ENCODE data around the gene UNK.
"Not testable (repeated sequence)": the region's sequence is repeated elsewhere in the genome, so short reads cannot be mapped to it uniquely, and the experiment has no call there.

UNK gene

DNA sequence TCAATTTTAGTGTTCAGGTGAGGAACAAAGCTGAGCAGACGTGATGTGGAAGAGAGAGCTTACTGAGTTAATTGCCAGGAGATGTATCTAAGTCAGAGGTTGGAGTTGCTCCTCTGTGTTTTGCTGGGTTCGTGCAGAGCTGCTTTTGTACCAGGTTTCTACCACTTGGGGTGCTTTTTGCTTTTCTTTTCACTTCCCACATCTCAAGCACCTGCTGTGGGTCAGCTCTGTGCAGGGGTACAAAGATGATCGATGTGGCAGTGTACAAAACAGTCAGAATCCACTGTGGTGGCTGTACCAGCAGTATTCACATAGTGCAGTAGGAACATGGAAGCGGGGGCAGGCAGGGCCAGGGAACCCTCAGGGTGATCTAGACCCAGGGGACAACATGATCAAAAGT, 14.8 kb downstream of the UNK start:
- no peak for DNase-seq (ENCODE audit: low read depth in 2 of 2)

DNA sequence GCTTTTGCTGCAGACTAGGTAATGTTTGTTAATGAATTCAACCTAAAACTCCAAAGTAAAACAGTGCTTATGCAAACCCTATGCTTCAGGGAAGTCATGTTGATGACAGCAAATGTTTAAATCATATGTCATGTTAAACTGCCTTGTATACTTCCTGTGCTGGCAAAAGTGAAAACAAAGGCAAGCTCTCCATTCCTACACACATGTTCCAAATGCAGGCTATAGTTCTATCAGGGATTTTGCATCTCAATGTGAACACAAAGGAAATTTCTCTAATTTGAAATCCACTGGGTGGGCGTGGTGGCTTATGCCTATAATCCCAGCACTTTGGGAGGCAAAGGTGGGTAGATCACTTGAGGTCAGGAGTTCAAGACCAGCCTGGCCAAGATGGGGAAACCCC, 19.3 kb downstream of the UNK start:
- DNase-seq (ENCODE audit: low read depth in 2 of 2) = no peak

DNA sequence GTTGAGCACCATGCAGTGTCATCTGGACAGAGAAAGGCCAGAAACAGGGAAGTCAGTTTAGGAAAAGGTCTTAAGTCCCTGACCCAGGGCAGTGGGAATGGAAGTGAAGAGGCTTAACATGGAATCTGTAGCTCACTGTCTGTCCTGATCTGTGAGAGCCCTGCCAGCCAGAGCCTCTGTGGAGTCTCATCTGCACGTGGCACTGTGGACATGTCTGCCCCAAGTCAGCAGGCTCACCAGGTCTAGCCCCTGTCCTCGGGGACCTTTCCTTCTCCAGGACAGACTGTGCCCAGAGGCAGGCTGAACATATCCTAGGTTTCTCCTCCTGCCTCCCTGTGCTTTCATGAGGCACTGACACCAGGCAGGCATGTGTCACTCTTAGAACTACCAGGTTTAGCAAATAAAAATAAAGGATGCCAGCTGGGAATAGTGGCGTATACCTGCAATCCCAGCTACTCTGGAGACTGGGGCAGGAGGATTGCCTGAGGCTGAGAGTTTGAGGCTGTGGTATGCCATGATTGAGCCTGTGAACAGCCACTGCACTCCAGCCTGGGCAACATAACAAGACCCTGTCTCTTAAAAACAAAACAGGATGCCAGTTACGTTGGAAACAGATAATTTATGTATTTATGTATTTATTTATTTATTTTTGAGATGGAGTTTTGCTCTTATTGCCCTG, 22.4 kb downstream of the UNK start:
- DNase-seq (ENCODE audit: low read depth in 2 of 2) = no peak

DNA sequence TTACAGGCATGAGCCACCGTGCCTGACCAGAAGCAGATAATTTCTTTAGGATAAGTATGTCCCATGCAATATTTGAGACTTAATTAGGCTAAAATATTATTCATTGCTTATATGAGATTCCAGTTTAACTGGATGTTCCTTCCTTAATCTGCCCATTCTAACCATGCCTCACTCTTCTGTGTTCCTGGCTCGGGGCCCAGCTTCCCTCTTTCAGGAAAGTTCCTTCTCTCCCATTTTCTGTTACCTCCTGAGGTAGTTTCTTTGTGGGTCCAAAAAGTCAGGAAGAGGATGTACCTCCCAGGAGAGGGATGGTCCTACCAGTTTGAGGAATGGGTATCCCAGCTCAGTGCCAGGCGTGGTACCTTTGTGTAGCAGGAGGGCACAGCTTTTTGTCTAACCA, 23.3 kb downstream of the UNK start:
- no peak for DNase-seq (ENCODE audit: low read depth in 2 of 2)

DNA sequence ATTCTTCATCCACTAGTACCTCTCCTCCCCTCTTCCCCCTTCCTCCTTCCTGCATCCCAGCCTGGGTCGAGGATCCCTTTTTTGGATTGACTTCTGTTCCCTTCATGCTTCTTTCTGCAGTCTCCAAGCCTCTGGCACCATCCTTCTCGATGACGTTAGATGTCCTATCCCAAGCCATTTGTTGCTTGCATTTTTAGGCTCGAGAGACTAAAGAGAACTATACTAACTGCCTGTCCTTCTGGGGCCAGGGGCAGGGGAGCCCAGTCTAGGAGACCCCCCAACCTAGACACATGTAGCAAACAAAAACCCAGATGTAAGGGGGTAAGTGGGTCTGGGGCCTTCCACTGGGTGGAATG, 23.9 kb downstream of the UNK start:
- no peak for DNase-seq (ENCODE audit: low read depth in 2 of 2)

DNA sequence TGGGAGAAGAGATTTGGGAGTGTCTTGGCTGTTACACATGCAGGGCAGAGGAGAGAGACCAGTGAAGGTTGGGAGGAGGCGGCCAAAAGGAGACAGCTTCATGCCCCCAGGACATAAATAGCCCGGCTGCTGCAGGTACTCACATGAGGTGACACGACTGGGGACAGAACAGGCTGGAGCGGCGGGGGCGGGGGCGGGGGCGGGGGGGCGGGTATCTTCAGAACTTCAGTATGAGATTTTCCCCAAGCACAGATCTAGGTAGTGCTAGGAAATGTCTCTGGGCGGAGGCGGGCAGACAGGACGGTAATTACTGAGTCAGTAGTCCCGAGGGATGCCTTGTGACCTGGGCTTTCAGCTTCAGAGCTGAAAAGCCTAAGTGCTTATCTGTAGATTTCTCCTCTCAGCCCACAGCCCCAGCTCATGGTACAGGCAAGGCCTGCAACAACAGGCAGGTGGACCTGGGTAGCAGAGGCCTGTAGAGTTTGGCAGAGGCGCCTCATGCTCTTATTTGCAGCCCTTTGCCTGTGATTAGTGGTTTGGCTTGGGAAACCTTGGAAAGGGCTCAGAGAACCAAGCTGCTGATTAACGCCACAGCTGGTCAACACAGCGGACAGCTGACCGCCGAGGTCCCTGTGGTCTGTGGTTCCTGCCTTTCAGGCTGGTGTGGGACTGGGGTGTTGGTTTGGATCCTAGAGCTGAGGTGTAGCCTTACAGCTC, 24.5 kb downstream of the UNK start:
- no peak for DNase-seq (ENCODE audit: low read depth in 2 of 2)

DNA sequence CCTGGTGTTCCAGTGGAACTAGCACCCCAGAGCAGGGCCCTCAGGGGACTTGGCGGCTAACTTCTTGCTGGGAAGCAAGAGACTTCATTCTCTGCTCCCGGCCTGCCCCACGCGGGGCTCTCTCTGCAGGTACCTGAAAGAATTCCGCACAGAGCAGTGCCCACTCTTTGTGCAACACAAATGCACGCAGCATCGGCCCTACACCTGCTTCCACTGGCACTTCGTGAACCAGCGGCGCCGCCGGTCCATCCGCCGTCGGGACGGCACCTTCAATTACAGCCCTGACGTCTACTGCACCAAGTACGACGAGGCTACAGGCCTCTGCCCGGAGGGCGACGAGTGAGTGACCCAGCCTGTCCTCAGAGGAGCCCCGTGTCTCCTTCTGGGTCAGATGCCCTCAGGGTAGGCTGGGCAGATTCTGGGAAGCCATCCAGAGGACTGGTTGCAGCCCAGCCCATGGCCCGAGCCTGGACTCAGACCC, 25.1 kb downstream of the UNK start:
- DNase-seq (ENCODE audit: low read depth in 2 of 2) = no peak

DNA sequence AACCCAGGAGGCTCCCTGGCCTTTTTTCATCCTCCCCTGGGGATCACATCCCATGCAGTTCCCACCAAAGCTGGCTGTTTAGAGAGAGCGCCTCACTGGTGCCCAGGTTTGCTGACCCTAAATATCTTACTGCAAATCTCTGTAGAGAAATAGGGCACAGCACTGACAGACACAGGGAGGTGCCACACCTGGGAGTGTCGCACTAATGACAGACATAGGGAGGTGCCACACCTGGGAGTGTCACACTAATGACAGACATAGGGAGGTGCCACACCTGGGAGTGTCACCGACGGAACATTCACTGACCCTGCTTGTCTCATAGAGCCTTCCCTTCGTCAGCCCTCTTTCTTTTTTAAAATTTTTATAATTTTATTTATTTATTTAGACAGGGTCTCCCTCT, 25.6 kb downstream of the UNK start:
- no peak for DNase-seq (ENCODE audit: low read depth in 2 of 2)

DNA sequence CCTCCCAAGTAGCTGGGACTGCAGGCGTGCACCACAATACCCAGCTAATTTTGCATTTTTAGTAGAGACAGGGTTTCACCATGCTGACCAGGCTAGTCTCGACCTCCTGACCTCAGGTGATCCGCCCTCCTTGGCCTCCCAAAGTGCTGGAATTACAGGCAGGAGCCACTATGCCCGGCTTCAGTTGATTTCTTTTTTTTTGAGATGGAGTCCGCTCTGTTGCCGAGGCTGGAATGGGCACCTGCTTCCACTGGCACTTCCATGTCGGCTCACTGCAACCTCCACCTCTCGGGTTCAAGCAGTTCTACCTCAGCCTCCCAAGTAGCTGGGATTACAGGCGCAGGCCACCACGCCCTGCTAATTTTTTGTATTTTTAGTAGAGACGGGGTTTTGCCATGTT, 26.1 kb downstream of the UNK start:
- not testable (repeated sequence) for DNase-seq (ENCODE audit: low read depth in 2 of 2)

DNA sequence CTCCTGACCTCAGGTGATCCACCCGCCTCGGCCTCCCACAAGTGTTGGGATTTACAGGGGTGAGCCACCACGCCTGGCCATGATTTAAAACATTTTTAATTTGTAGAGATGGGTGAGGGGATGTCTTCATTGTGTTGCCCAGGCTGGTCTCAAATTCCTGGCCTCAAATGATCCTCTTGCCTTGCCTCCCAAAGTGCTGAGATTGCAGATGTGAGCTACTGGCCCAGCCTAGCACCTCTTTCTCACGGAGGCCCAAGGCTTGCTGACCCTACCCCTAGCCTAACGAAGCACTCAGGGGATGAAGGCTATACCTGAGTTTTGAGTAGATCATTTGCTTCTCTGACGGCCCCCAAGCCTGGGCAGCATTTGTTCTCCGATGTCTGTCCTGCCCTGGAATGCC, 26.6 kb downstream of the UNK start:
- DNase-seq (ENCODE audit: low read depth in 2 of 2) = no peak

DNA sequence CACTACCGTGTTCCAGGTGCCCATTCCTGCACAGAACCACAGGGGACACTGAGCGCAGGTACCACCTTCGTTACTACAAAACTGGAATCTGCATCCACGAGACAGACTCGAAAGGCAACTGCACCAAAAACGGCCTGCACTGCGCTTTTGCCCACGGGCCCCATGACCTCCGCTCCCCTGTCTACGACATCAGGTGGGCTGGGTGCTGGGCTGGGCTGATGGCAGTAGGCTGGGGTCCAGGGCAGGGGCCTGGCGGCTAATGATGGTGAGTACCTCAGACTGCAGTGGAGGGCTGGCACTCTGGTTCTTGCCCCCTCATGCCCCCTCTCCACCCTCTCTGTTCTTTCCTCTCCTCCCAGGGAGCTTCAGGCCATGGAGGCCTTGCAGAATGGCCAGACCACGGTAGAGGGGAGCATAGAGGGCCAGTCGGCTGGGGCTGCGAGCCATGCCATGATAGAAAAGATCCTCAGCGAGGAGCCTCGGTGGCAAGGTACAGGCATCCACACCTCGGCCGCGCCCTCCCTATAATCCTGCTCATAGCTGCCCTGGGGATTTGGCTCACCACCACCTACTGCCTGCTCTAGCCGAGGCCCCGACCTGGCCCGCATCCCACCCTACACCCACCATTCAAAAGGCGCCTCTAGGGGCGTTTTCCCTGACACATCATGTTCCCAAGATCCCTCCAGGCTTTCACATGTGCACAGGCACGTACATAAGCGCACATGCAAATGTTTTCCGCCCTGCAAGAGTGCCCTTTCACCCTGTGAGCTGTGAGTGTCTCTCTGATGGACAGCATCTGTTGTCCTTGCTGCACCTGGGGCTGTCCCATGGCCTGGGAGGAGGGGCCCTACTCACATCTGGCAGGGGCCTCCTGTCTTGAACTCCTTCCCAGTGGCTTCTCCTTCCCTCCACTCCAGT, 27.7 kb downstream of the UNK start:
- no peak for DNase-seq (ENCODE audit: low read depth in 2 of 2)

DNA sequence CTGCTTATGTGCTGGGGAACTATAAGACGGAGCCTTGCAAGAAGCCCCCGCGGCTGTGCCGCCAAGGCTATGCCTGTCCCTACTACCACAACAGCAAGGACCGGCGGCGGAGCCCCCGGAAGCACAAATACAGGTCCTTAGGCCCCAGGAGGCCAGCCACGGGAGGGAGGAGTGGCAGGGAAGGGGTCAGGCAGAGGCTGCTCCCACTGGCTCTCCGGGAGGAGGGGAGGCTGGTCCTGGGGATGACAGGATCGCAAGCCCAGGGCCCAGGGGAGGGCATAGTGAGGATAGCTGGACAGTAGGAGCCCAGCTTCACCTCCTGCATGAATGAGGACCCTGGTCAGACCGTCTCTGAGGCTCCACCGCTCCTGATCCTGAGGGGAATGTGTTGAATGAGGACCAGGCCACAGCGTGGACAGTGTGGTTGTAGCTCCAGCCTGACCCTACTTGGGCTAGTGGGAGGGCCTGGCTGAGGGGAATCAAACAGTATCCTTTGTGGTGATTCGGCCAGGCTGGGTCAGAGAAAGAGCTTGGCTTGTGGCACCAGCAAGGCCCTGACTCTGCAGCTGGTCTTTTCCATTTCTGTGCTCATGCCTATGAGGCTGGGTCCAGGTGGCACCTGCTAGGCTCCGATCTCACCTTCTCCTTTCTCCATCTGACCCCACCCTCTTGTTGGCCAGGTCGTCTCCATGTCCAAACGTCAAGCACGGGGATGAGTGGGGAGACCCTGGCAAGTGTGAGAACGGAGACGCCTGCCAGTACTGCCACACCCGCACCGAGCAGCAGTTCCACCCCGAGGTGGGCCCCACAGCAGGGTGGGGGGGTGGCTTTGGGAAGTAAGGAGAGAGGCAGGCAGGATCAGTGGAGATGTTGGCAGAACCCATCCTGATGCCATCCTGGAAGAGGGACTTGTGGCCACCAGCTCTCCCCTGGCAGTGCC, 28.7 kb downstream of the UNK start:
- DNase-seq (ENCODE audit: low read depth in 2 of 2) = no peak

DNA sequence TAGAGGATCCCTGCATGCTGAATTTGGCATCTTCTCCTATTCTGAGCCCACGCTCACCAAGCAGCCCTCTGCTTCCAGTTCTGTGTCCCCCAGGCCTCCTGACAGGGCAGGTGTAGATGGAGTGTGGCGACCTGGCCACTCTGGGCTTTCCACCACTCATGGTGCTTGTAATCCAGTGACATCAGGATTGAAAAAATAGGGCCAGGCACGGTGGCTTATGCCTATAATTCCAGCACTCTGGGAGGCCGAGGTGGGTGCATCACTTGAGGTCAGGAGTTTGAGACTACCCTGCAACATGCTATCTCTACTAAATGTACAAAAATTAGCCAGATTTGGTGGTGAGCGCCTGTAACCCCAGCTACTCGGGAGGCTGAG, 29.4 kb downstream of the UNK start:
- DNase-seq (ENCODE audit: low read depth in 2 of 2) = no peak

DNA sequence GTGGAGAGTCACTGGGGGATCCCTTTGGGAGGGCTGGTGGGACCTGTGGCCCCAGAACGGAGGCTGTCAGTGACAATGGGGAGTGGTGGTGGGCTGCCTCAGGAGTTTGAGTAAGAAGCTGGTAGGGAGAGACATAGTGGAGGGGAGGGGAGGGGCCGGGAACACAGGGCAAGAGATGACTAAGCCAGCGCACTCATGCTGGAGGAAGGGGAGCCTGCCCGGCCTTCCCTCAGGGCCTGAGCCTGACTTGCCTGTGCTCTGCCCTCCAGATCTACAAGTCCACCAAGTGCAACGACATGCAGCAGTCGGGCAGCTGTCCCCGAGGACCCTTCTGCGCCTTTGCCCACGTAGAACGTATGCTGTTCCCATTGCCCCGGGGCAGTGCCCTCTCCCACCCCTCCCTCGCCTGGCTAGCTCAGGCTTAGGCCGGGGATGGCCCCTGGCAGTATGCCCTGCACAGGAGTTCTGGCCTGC, 30.3 kb downstream of the UNK start:
- no peak for DNase-seq (ENCODE audit: low read depth in 2 of 2)

DNA sequence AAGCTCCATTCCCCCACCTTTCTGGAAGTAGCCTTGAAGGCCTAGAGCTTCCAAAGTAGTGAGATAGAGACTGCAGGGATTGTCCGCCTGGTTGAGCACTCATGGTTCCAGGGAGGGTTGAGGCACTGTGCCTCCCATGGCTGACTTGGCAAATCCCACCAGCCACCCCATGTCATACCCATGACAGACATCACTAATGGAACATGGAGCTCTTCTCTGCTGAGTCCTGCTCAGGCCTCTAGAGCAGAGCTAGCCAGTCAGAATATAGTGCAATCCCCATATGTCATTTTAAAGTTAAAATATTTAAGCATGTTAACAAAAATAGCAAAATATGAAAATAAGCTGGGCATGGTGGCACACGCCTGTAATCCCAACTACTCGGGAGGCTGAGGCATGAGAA, 30.8 kb downstream of the UNK start:
- DNase-seq (ENCODE audit: low read depth in 2 of 2) = no peak

DNA sequence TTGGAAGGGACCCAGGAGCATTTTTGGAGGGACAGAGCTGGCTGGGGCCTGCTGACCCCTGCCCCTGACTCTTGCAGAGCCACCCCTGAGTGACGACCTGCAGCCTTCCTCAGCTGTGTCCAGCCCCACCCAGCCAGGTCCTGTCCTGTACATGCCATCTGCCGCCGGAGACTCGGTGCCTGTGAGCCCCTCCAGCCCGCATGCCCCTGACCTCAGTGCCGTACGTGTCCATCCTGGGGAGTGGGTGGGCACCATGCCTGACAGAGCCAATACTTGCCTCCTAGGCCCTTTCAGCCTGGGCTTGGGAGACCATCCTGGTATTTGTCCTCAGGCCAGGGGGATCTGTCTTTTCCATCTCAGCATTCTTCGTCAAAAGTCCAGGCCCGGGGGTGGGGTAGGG, 32.1 kb downstream of the UNK start:
- no peak for DNase-seq (ENCODE audit: low read depth in 2 of 2)

DNA sequence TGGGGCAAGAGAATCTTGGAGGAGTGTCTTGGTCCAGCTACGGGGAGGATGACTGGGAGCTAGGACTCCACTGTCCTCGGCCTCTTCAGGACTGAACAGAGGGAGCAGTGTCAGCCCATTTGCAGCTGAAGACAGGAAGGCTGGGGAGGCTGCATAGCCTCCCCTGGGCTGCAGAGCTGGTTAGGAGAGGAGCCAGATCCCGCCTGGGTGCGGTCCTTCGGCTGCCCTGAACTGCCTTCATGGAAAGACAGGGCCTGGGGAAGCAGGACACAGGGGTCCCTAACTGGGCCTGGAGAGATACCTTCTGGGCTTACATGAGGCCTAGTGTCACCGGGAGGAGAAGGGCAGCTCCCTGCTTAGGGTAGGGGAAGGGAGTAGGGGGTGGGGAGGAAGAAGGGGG, 33.0 kb downstream of the UNK start:
- no peak for DNase-seq (ENCODE audit: low read depth in 2 of 2)

DNA sequence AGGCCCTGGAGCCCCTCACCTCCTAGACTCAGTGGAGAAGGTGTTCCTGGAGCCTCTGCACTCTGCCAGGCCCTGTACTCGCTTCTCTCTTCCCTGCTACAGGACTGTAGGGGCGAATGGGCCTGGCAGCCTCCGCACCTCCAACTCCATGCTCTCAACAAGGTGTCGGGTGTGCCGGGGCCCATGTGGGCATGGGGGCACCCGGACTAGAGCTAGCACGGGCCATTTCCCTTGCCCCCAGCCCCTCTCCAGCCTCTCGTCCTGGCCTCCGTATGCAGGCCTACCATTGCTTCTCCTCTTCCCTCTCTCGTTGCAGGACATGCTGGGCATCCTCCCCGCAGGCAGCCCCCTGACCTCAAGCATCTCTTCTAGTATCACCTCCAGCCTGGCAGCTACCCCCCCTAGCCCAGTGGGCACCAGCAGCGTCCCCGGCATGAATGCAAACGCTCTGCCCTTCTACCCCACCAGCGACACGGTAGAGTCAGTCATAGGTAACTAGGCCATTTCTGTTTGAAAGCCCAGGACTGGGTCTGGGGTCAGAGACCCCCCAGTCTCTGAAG, 33.8 kb downstream of the UNK start:
- no peak for DNase-seq (ENCODE audit: low read depth in 2 of 2)

DNA sequence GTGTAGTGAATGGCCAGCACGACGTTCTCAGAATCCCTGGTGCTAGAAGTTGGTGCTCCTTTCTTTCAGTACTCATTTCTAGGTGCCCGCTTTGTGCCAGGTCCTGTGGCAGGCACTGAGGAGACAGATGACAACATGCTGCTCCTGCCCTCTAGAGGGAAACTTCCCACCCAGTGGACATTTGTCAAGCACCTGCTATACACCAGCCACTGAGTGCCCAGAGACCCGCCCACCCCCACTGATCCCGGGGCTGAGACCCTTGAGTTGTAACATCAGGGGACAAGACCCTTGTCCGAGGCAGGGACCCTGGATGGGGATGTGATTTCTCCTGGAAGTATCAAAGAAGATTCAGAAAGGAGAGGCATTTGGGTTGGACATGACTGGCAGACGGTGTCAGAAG, 34.5 kb downstream of the UNK start:
- DNase-seq (ENCODE audit: low read depth in 2 of 2) = no peak

DNA sequence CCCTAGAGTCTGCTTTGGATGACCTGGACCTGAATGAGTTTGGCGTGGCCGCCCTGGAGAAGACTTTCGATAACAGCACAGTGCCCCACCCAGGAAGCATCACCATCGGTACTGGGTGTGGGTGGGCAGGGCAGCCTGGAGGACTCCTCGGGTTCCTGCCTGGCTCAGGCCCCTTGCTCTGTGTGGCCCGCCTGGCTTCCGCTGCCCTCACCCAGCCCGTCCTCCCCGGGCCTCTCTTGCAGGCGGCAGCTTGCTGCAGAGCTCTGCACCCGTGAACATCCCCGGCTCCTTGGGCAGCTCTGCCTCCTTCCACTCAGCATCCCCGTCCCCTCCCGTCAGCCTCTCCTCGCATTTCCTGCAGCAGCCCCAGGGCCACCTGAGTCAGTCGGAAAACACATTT, 35.1 kb downstream of the UNK start:
- no peak for DNase-seq (ENCODE audit: low read depth in 2 of 2)
